NCI-H69 (cell line): ENCODE results near the gene PDX1.
"Not testable (repeated sequence)": the region's sequence is repeated elsewhere in the genome, so short reads cannot be mapped to it uniquely, and the experiment has no call there.

Experiments
- DNase-seq: peaks from one replicate; lab custom pipeline; 2025; lab: John Stamatoyannopoulos, UW

Gene PDX1

GRCh38 chr13:27956576-27957300, 36.9 kb downstream of the PDX1 start:
- no peak for DNase-seq

GRCh38 chr13:27959976-27960361, 40.2 kb downstream of the PDX1 start:
- DNase-seq: no peak

GRCh38 chr13:27960362-27961226, 40.8 kb downstream of the PDX1 start:
- peak; percentile 58 for DNase-seq

- DNase-seq: no peak
These were observed 41.7 kb downstream of the PDX1 start for GRCh38 chr13:27961227-27962085.

GRCh38 chr13:27962128-27962841, 42.5 kb downstream of the PDX1 start:
- DNase-seq: no peak

- DNase-seq: no peak
These were observed 43.2 kb downstream of the PDX1 start for GRCh38 chr13:27962982-27963381.

GRCh38 chr13:27963491-27963890, 43.7 kb downstream of the PDX1 start:
- DNase-seq: no peak

- DNase-seq: not testable (repeated sequence)
These were observed 44.4 kb downstream of the PDX1 start for GRCh38 chr13:27964206-27964605.

- DNase-seq: no peak
These were observed 45.0 kb downstream of the PDX1 start for GRCh38 chr13:27964741-27965323.

- DNase-seq: no peak
These were observed 45.5 kb downstream of the PDX1 start for GRCh38 chr13:27965343-27965739.

GRCh38 chr13:27965740-27966640, 46.2 kb downstream of the PDX1 start:
- peak; percentile 8 for DNase-seq

GRCh38 chr13:27966641-27967202, 46.9 kb downstream of the PDX1 start:
- DNase-seq: no peak

GRCh38 chr13:27967203-27967735, 47.5 kb downstream of the PDX1 start:
- DNase-seq: no peak

GRCh38 chr13:27967736-27968315, 48.0 kb downstream of the PDX1 start:
- DNase-seq: no peak

GRCh38 chr13:27968316-27969081, 48.7 kb downstream of the PDX1 start:
- peak; percentile 35 for DNase-seq

- DNase-seq: no peak
These were observed 49.5 kb downstream of the PDX1 start, which contains the start of gene CDX2 for GRCh38 chr13:27969082-27969865. Gene CDX2, minus strand, starts transcription at chr13:27969315. Its CDS starts 309 bp downstream, at chr13:27969006.

GRCh38 chr13:27969866-27970229, 50.0 kb downstream of the PDX1 start:
- no peak for DNase-seq
